H1 (cell line): ENCODE results near the gene STAM. TPM values are rescaled to one million over a fixed set of nuclear protein-coding genes. Genes with fewer than 3 reads are reported as not detected.

ENCODE experiments used
- CTCF ChIA-PET: fragments of 300-600 bp; sonication (Branson Sonifier 250); formaldehyde crosslinking; loops from one replicate; lab custom pipeline; 2021; ENCODE audit not compliant: partially characterized antibody; lab: Charles Lee
- POLR2A ChIA-PET: fragments of 300-600 bp; sonication (Branson Sonifier 250); formaldehyde crosslinking; loops from one replicate; lab custom pipeline; 2021; ENCODE audit warnings: inconsistent platforms; ENCODE audit not compliant: partially characterized antibody; lab: Charles Lee
- DNase-seq, 2 experiments: peaks; one replicate each; pipeline versions ENCODE4 v3.0.0 to v3.0.0-alpha.2; 2010 to 2022; ENCODE audit warnings: low spot score in 2 of 2, low read depth in 1 of 2, mixed read lengths in 1 of 2
- FAIRE-seq: peaks from 2 replicates; lab custom pipeline; 2011; peaks lifted over from hg19 to GRCh38; lab: Jason Lieb, UNC
- H2AFZ ChIP-seq: 2 replicates; pipeline ENCODE4 v1.8.1; 2012; ENCODE audit warnings: low read length, inconsistent platforms
- H2AK5ac ChIP-seq: 2 replicates; pipeline ENCODE4 v1.6.1; 2013; ENCODE audit warnings: low read depth, low read length
- H2BK120ac ChIP-seq: replicated peaks from 2 replicates; pipeline ENCODE3; 2013; ENCODE audit warnings: low read depth, low read length, inconsistent platforms
- H2BK12ac ChIP-seq: 2 replicates; pipeline ENCODE4 v1.6.1; 2013; ENCODE audit warnings: low read depth, low read length
- H2BK15ac ChIP-seq: 2 replicates; pipeline ENCODE4 v1.6.1; 2013; ENCODE audit warnings: low read length
- H2BK20ac ChIP-seq: 2 replicates; pipeline ENCODE4 v1.6.1; 2013; ENCODE audit warnings: low read length
- H2BK5ac ChIP-seq: 2 replicates; pipeline ENCODE4 v1.6.1; 2013; ENCODE audit warnings: low read depth, low read length
- H3K14ac ChIP-seq: 2 replicates; pipeline ENCODE4 v1.6.1; 2013; ENCODE audit warnings: inconsistent platforms; ENCODE audit not compliant: insufficient read length
- H3K18ac ChIP-seq: 2 replicates; pipeline ENCODE4 v1.6.1; 2013; ENCODE audit warnings: low read length; ENCODE audit errors: extremely low read depth
- H3K23ac ChIP-seq: 2 replicates; pipeline ENCODE4 v1.6.1; 2013; ENCODE audit warnings: inconsistent platforms; ENCODE audit not compliant: insufficient read length
- H3K23me2 ChIP-seq: 2 replicates; pipeline ENCODE4 v1.6.1; 2013; ENCODE audit warnings: low read depth, low read length
- H3K27ac ChIP-seq: 2 replicates; pipeline ENCODE4 v1.6.1; 2011; ENCODE audit warnings: low read depth, low read length, inconsistent platforms
- H3K27me3 ChIP-seq, 4 experiments: replicated peaks in 1 of 4; 1 replicate in 1 of 4; 2 replicates in 3 of 4; pipeline versions ENCODE4 v1.6.1 to v1.8.1; 2011 to 2013; ENCODE audit warnings: low read length in 3 of 4, mild to moderate bottlenecking in 3 of 4, inconsistent platforms in 2 of 4, mixed read lengths in 2 of 4, moderate library complexity in 1 of 4; ENCODE audit not compliant: control insufficient read depth in 3 of 4, insufficient read depth in 3 of 4; ENCODE audit errors: extremely low read depth in 1 of 4
- H3K36me3 ChIP-seq, 4 experiments: 2 replicates each; pipeline versions ENCODE4 v1.6.1 to v1.8.1; 2011 to 2013; ENCODE audit warnings: mild to moderate bottlenecking in 4 of 4, low read length in 3 of 4, moderate library complexity in 2 of 4, control low read depth in 1 of 4, inconsistent platforms in 1 of 4; ENCODE audit not compliant: insufficient read depth in 4 of 4, control insufficient read depth in 2 of 4
- H3K4ac ChIP-seq: replicated peaks from 2 replicates; pipeline ENCODE3; 2013; ENCODE audit warnings: low read length, low read depth, mixed read lengths, inconsistent platforms; ENCODE audit not compliant: insufficient read length
- H3K4me1 ChIP-seq, 4 experiments: replicated peaks in 1 of 4; 1 replicate in 1 of 4; 2 replicates in 3 of 4; pipeline versions ENCODE4 v1.6.1 to v1.8.1; 2011 to 2013; ENCODE audit warnings: low read length in 3 of 4, inconsistent platforms in 2 of 4, mixed read lengths in 1 of 4; ENCODE audit not compliant: insufficient read depth in 4 of 4, control insufficient read depth in 3 of 4
- H3K4me2 ChIP-seq, 2 experiments: 2 replicates each; pipeline versions ENCODE4 v1.6.1 to v1.8.1; 2011 to 2013; ENCODE audit warnings: low read depth in 2 of 2, low read length in 2 of 2, control low read depth in 1 of 2, inconsistent platforms in 1 of 2, mild to moderate bottlenecking in 1 of 2; ENCODE audit not compliant: insufficient read depth in 1 of 2
- H3K4me3 ChIP-seq, 4 experiments: fragments of 200-600, 300-600 bp in 1 of 4; sonication (generic), shearing (Covaris generic), sonication (Bioruptor Twin) in 1 of 4; 2 replicates each; pipeline versions ENCODE4 v1.5.1 to v1.8.1; 2011 to 2016; ENCODE audit warnings: low read length in 4 of 4, low read depth in 3 of 4, control low read depth in 2 of 4, inconsistent platforms in 2 of 4, mild to moderate bottlenecking in 2 of 4, mixed read lengths in 1 of 4, moderate library complexity in 1 of 4; ENCODE audit not compliant: insufficient read depth in 2 of 4; ENCODE audit errors: extremely low read depth in 1 of 4
- H3K56ac ChIP-seq: replicated peaks from 2 replicates; pipeline ENCODE3; 2013; ENCODE audit warnings: low read depth, mild to moderate bottlenecking, mixed read lengths, low read length, inconsistent platforms; ENCODE audit not compliant: insufficient read length
- H3K79me1 ChIP-seq: 2 replicates; pipeline ENCODE4 v1.6.1; 2013; ENCODE audit warnings: low read depth, low read length, control low read depth
- H3K79me2 ChIP-seq, 2 experiments: 2 replicates each; pipeline versions ENCODE4 v1.6.1 to v1.8.1; 2012 to 2013; ENCODE audit warnings: low read length in 2 of 2, mild to moderate bottlenecking in 2 of 2, inconsistent platforms in 1 of 2; ENCODE audit not compliant: insufficient read depth in 2 of 2, control insufficient read depth in 1 of 2
- H3K9ac ChIP-seq, 4 experiments: replicated peaks in 1 of 4; 1 replicate in 1 of 4; 2 replicates in 3 of 4; pipeline versions ENCODE4 v1.6.1 to v1.8.1; 2011 to 2013; ENCODE audit warnings: low read depth in 3 of 4, low read length in 3 of 4, control low read depth in 2 of 4, mild to moderate bottlenecking in 2 of 4, moderate library complexity in 2 of 4, inconsistent platforms in 1 of 4; ENCODE audit errors: extremely low read depth in 1 of 4
- H3K9me3 ChIP-seq, 2 experiments: 2 replicates each; pipeline versions ENCODE4 v1.6.1 to v1.8.1; 2012 to 2013; ENCODE audit warnings: mild to moderate bottlenecking in 2 of 2, moderate library complexity in 2 of 2, control low read depth in 1 of 2, inconsistent platforms in 1 of 2, low read depth in 1 of 2, low read length in 1 of 2, mixed read lengths in 1 of 2; ENCODE audit not compliant: insufficient read depth in 2 of 2
- H4K20me1 ChIP-seq, 2 experiments: replicated peaks in 1 of 2; 2 replicates each; pipeline versions ENCODE3 to v1.8.1; 2011 to 2013; ENCODE audit warnings: inconsistent platforms in 2 of 2, low read length in 2 of 2, mild to moderate bottlenecking in 1 of 2; ENCODE audit not compliant: insufficient read depth in 2 of 2, control insufficient read depth in 1 of 2
- H4K5ac ChIP-seq: 2 replicates; pipeline ENCODE4 v1.6.1; 2013; ENCODE audit warnings: low read length, low read depth, mixed read lengths, inconsistent platforms; ENCODE audit not compliant: insufficient read length
- H4K8ac ChIP-seq: 2 replicates; pipeline ENCODE4 v1.8.0; 2013; ENCODE audit warnings: mild to moderate bottlenecking, moderate library complexity, low read length, inconsistent platforms; ENCODE audit not compliant: insufficient read depth; ENCODE audit errors: extremely low read depth
- H4K91ac ChIP-seq: replicated peaks from 2 replicates; pipeline ENCODE3; 2013; ENCODE audit warnings: low read length, mixed read lengths, inconsistent platforms; ENCODE audit not compliant: insufficient read length
- GTF2F1 ChIP-seq: IDR thresholded peaks from 2 replicates; pipeline ENCODE4 v1.6.1; 2012; ENCODE audit warnings: low read depth, low read length, improper control_type of control experiment, borderline replicate concordance
- whole genome bisulfite sequencing, 2 experiments: shearing (Covaris generic) in 1 of 2; methylation state at CpG; one replicate each; pipeline versions ENCODE4 v1.1.6 to v1.1.7; 2013 to 2015; ENCODE audit warnings: low lambda C conversion rate in 2 of 2, mixed read lengths in 2 of 2, inconsistent platforms in 1 of 2, low coverage in 1 of 2, missing lambda C conversion rate in 1 of 2; ENCODE audit not compliant: insufficient replicate concordance in 2 of 2, insufficient coverage in 1 of 2, insufficient read length in 1 of 2; ENCODE audit errors: extremely low coverage in 1 of 2, missing lambda C conversion rate in 1 of 2; 5-methylcytosine and 5-hydroxymethylcytosine counted together
- polyA plus RNA-seq, 7 experiments: library from polyadenylated mRNA; depleted of rRNA in 3 of 7; stranded (reverse) in 5 of 7; unstranded in 2 of 7; fragments of >200 nt in 5 of 7; fragments of 200-250 nt in 2 of 7; gene quantifications; 1 replicate in 5 of 7; 2 replicates in 1 of 7; 4 replicates in 1 of 7; pipeline versions ENCODE4 v1.2.1 to v1.2.3, GENCODE V29; 2011 to 2013; ENCODE audit warnings: missing spikeins in 2 of 7, mixed read lengths in 2 of 7
- total RNA-seq: library from RNA; stranded (reverse); fragmentation: NEBNext Ultra II Directional; extraction: Animal tissue kit (Norgen Biotek cat#: 25700); gene quantifications from 2 replicates; pipeline ENCODE4 v1.2.1, GENCODE V29; 2021

STAM gene
- total and polyA plus RNA-seq, 2 of the 8 experiments (the other 6 are each of a cell fraction or from before 2014, with no cell fraction given): 22.0 to 27.8 TPM

DNA sequence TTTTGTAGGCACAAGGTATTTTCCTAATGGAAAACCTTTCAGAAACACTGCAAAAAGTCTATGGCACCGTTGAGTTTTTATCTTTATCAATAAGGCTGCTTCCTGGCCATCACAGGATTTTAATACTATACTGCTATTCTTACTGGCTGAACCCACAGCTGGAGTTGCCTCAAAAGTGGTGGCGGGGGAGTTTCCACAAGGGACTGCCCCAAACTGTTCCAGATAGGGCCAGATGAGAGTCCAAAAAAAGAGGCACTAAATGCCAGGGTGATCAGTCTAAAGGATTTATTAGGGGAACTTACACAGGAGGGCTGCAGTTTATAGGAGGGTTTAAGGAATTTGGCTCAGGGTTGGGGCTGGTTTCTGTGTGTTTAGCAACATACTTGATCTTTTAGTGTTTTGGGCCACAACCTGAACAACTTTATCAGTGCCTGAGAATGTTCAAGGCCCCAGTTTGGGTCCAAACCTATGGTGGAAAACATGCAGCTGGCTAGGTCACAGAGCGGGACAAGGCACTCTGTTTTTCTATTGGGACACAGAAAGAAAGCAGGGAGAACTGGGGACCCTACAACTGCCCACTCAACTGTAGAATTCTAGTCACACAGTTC is 41.4 kb downstream of the STAM start:
- Histone ChIP-seq H3K18ac (no peak overlapping the region), H3K9me3 (no peaks in the 10 kb centered on the region), H4K91ac (no peak overlapping the region), H2BK5ac (no peak overlapping the region), H4K5ac (no peak overlapping the region), H3K27me3 (no peaks in the 10 kb centered on the region), H2BK120ac (no peak overlapping the region), H2AK5ac (no peak overlapping the region), H2BK20ac (no peak overlapping the region), H2AFZ (no peak overlapping the region), H3K4me1 (peaks cover 0 to 3% (median 0%) of the 10 kb centered on the region in 4 experiments; a peak in 1 of 7 replicates), H3K4me2 (no peak overlapping the region), H3K56ac (no peak overlapping the region), H3K79me2 (peaks cover 2 to 61% of the 10 kb centered on the region in 2 experiments; a peak in 2 of 4 replicates), H3K79me1 (0 out of 2 replicates have a peak, but pooled peaks cover 3% of the 10 kb centered on the region), H2BK12ac (no peak overlapping the region), H3K14ac (no peak overlapping the region), H4K8ac (no peak overlapping the region), H3K23ac (no peak overlapping the region), H3K27ac (no peak overlapping the region), H3K36me3 (peaks cover 0 to 8% (median 2%) of the 10 kb centered on the region in 4 experiments; a peak in 2 of 8 replicates), H3K23me2 (no peaks in the 10 kb centered on the region), H4K20me1 (no peaks in the 10 kb centered on the region), H3K4ac (no peak overlapping the region), H3K9ac (no peak overlapping the region), H3K4me3 (no peak overlapping the region), H2BK15ac (no peak overlapping the region)
- ChIA-PET CTCF (interaction anchor here (0.6 to 0.8 kb wide), 2 partner anchors 179 to 553 kb away, joined by 3 read pairs; no protein-coding TSS in a partner anchor), POLR2A (no interaction called here)
- DNase-seq: no peak
- 90% methylated on average over 3 of the region's 3 CpGs; no CpG with 5 or more reads in 1 of the 2 experiments for WGBS, 2 experiments
- FAIRE-seq: no peak
- no peak for TF ChIP-seq GTF2F1
